Loucy (cell line): Measurements from ENCODE around the gene VTI1B.
"Not testable (repeated sequence)": the region's sequence is repeated elsewhere in the genome, so short reads cannot be mapped to it uniquely, and the experiment has no call there.

Experiments
- H2AFZ ChIP-seq: fragments of 200-600 bp; sonication (generic); 2 replicates; pipeline ENCODE4 v1.6.0; 2016; ENCODE audit warnings: antibody characterized with exemption, mild to moderate bottlenecking, low read length, moderate library complexity
- H3F3A ChIP-seq: fragments of 200-600 bp; 2 replicates; pipeline ENCODE4 v1.6.0; 2016; ENCODE audit warnings: antibody characterized with exemption, low read depth, mild to moderate bottlenecking
- H3K27me3 ChIP-seq: fragments of 200-600 bp; sonication (generic); 2 replicates; pipeline ENCODE4 v1.6.1; 2014; ENCODE audit warnings: low read length, mild to moderate bottlenecking; ENCODE audit not compliant: insufficient read depth, poor library complexity, severe bottlenecking
- H3K36me3 ChIP-seq: fragments of 200-600 bp; sonication (generic); 2 replicates; pipeline ENCODE4 v1.6.1; 2016; ENCODE audit warnings: low read length; ENCODE audit not compliant: insufficient read depth
- H3K4me1 ChIP-seq: fragments of 200-600 bp; sonication (generic); 2 replicates; pipeline ENCODE4 v1.5.1; 2014; ENCODE audit warnings: low read length, mild to moderate bottlenecking; ENCODE audit not compliant: insufficient read depth, poor library complexity, severe bottlenecking
- H3K4me2 ChIP-seq: fragments of 200-600 bp; sonication (generic); 2 replicates; pipeline ENCODE4 v1.6.0; 2014; ENCODE audit warnings: antibody characterized with exemption, low read length, low read depth, mild to moderate bottlenecking; ENCODE audit not compliant: poor library complexity, severe bottlenecking
- H3K4me3 ChIP-seq: fragments of 200-600 bp; sonication (generic); 2 replicates; pipeline ENCODE4 v1.5.1; 2014; ENCODE audit warnings: low read length, mild to moderate bottlenecking, mixed read lengths; ENCODE audit not compliant: poor library complexity, severe bottlenecking
- H3K79me2 ChIP-seq: fragments of 200-600 bp; sonication (generic); 2 replicates; pipeline ENCODE4 v1.6.1; 2014; ENCODE audit warnings: low read length; ENCODE audit not compliant: insufficient read depth
- H3K9ac ChIP-seq: fragments of 200-600 bp; sonication (generic); 2 replicates; pipeline ENCODE4 v1.6.0; 2014; ENCODE audit warnings: mild to moderate bottlenecking, low read depth, low read length, moderate library complexity; ENCODE audit not compliant: poor library complexity, severe bottlenecking
- H3K9me2 ChIP-seq: fragments of 200-600 bp; sonication (generic); replicated peaks from 2 replicates; pipeline ENCODE4 v1.6.1; 2016; ENCODE audit warnings: low read depth, low read length, mixed read lengths
- H3K9me3 ChIP-seq: fragments of 200-600 bp; sonication (generic); 2 replicates; pipeline ENCODE4 v1.6.1; 2014; ENCODE audit warnings: mild to moderate bottlenecking, antibody characterized with exemption, low read length, low read depth; ENCODE audit not compliant: insufficient read depth
- H4K20me1 ChIP-seq: fragments of 200-600 bp; sonication (generic); 2 replicates; pipeline ENCODE4 v1.6.0; 2014; ENCODE audit warnings: antibody characterized with exemption, low read length, mild to moderate bottlenecking; ENCODE audit not compliant: insufficient read depth, poor library complexity, severe bottlenecking
- EZH2phosphoT487 ChIP-seq: fragments of 200-600 bp; IDR thresholded peaks from 2 replicates; pipeline ENCODE4 v1.6.1; 2018; ENCODE audit warnings: antibody characterized with exemption, mild to moderate bottlenecking, moderate library complexity, borderline replicate concordance
- TF ChIP-seq, protein P1 (sequence below): fragments of 200-600 bp; sonication (generic); conservative IDR thresholded peaks from 2 replicates; pipeline ENCODE4 v1.5.1; 2014; ENCODE audit warnings: mild to moderate bottlenecking, antibody characterized with exemption, low read length

VTI1B gene

DNA sequence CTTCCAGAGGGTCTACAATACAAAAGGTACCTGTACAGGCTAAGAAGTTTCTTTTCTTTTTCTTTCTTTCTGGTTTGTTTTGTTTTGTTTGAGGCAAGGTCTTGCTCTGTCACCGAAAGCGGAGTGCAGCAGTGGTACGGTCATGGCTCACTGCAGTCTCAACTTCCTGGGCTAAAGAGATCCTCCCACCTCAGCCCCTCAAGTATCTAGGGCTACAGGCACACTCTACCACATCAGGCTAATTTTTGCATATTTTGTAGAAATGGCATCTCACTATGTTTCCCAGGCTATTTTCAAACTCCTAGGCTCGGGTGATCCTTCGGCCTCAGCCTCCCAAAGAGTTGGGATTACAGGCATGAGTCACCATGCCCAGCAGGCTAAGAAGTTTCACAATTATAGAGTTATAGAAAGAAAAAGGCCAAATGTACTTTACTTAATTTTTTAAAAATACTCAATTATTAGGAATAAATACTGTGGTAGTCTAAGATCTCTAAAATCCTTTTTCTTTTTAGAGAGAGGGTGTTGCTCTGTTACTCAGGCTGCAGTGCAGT, 71.4 kb downstream of the VTI1B start:
- H3F3A ChIP-seq = no peaks in the 10 kb centered on the region
- H4K20me1 ChIP-seq = no peaks in the 10 kb centered on the region
- no peaks in the 10 kb centered on the region for H3K36me3 ChIP-seq
- H3K27me3 ChIP-seq = peaks cover 27% of the 10 kb centered on the region
- peaks cover 9% of the 10 kb centered on the region for H3K4me1 ChIP-seq
- no peaks in the 10 kb centered on the region for H3K9me2 ChIP-seq
- no peak overlapping the region for H3K9ac ChIP-seq
- H3K4me2 ChIP-seq = no peak overlapping the region
- no peak overlapping the region for H2AFZ ChIP-seq
- H3K79me2 ChIP-seq = peaks cover 13% of the 10 kb centered on the region
- H3K4me3 ChIP-seq = no peak overlapping the region
- TF ChIP-seq, protein P1, sequence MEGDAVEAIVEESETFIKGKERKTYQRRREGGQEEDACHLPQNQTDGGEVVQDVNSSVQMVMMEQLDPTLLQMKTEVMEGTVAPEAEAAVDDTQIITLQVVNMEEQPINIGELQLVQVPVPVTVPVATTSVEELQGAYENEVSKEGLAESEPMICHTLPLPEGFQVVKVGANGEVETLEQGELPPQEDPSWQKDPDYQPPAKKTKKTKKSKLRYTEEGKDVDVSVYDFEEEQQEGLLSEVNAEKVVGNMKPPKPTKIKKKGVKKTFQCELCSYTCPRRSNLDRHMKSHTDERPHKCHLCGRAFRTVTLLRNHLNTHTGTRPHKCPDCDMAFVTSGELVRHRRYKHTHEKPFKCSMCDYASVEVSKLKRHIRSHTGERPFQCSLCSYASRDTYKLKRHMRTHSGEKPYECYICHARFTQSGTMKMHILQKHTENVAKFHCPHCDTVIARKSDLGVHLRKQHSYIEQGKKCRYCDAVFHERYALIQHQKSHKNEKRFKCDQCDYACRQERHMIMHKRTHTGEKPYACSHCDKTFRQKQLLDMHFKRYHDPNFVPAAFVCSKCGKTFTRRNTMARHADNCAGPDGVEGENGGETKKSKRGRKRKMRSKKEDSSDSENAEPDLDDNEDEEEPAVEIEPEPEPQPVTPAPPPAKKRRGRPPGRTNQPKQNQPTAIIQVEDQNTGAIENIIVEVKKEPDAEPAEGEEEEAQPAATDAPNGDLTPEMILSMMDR = no peak
- TF ChIP-seq EZH2phosphoT487 = no peak
- no peaks in the 10 kb centered on the region for H3K9me3 ChIP-seq

DNA sequence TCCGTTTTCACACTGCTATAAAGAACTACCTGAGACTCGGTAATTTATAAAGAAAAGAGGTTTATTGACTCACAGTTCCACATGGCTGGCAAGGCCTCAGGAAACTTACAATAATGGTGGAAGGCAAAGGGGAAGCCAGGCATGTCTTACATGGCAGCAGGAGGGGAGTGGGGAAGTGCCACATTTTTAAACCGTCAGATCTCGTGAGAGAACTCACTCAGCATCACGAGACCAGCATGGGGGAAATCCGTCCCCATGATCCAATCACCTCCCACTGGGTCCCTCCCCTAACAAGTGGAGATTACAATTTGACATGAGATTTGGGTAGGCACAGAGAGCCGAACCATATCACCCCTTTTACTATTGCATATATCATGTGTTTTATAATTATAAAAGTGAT, 72.4 kb downstream of the VTI1B start:
- no peaks in the 10 kb centered on the region for H4K20me1 ChIP-seq
- no peak overlapping the region for H3K9ac ChIP-seq
- H3K9me2 ChIP-seq = no peaks in the 10 kb centered on the region
- no peak overlapping the region for H3K4me3 ChIP-seq
- no peak overlapping the region for H2AFZ ChIP-seq
- TF ChIP-seq EZH2phosphoT487 = no peak
- TF ChIP-seq, protein P1 = no peak
- no peaks in the 10 kb centered on the region for H3K9me3 ChIP-seq
- H3K4me1 ChIP-seq = peaks cover 18% of the 10 kb centered on the region
- no peak overlapping the region for H3K4me2 ChIP-seq
- no peaks in the 10 kb centered on the region for H3F3A ChIP-seq
- H3K79me2 ChIP-seq = peaks cover 17% of the 10 kb centered on the region
- H3K27me3 ChIP-seq = peaks cover 27% of the 10 kb centered on the region
- H3K36me3 ChIP-seq = no peaks in the 10 kb centered on the region

DNA sequence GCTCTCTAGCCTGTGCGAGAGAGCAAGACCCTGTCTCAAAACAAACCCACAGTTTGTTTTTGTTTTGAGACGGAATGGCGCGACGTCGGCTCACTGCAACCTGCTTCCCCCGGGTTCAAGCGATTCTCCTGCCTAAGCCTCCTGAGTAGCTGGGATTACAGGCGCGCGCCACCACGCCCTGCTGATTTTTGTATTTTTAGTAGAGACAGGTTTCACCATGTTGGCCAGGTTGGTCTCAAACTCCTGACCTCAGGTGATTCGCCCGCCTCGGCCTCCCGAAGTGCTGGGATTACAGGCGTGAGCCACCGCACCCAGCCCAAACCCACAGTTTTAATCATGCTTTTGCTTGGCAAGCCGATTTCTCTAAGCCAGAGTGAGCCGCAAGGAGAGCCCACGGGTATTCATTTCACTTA, 73.9 kb downstream of the VTI1B start:
- H3K4me3 ChIP-seq = peak overlapping the region; percentile 86
- H3K9ac ChIP-seq, H3K36me3 ChIP-seq, H3K9me3 ChIP-seq, H3K9me2 ChIP-seq, H3F3A ChIP-seq, H4K20me1 ChIP-seq: not testable (repeated sequence)
- H2AFZ ChIP-seq = peak overlapping the region; percentile 96
- peaks cover 23% of the 10 kb centered on the region for H3K4me1 ChIP-seq
- peaks cover 22% of the 10 kb centered on the region for H3K79me2 ChIP-seq
- H3K4me2 ChIP-seq = peak overlapping the region; percentile 82
- peaks cover 27% of the 10 kb centered on the region for H3K27me3 ChIP-seq
